Esophagus squamous epithelium (tissue), 4 donors: ENCODE data around the gene LTBP1.

ENCODE experiments used
- CTCF ChIP-seq, 6 experiments: fragments of 450-650 bp in 4 of 6; fragments of 200-600 bp in 2 of 6; sonication (generic) in 2 of 6; IDR thresholded peaks; one replicate each; pipeline ENCODE4 v1.5.1; 2016 to 2019; ENCODE audit warnings: antibody characterized with exemption in 6 of 6, mild to moderate bottlenecking in 4 of 6, moderate library complexity in 4 of 6
- POLR2A ChIP-seq, 4 donors: fragments of 450-650 bp; IDR thresholded peaks; one replicate each; pipeline ENCODE4 v1.6.1; 2017; ENCODE audit warnings: antibody characterized with exemption in 4 of 4, mild to moderate bottlenecking in 4 of 4, moderate library complexity in 3 of 4

GRCh38 chr2:33292981-33293595, 346.3 kb downstream of the LTBP1 start:
- TF ChIP-seq CTCF (IDR thresholded peaks at IDR 0.05) (no peak), POLR2A (IDR thresholded peaks at IDR 0.05) (no peak)
